ENCODE data around the gene DCAF8. TPM values are rescaled to one million over a fixed set of nuclear protein-coding genes. Genes with fewer than 3 reads are reported as not detected.

Gene DCAF8
- total RNA-seq, 1 donor from 2014 or later: 107 TPM

DNA sequence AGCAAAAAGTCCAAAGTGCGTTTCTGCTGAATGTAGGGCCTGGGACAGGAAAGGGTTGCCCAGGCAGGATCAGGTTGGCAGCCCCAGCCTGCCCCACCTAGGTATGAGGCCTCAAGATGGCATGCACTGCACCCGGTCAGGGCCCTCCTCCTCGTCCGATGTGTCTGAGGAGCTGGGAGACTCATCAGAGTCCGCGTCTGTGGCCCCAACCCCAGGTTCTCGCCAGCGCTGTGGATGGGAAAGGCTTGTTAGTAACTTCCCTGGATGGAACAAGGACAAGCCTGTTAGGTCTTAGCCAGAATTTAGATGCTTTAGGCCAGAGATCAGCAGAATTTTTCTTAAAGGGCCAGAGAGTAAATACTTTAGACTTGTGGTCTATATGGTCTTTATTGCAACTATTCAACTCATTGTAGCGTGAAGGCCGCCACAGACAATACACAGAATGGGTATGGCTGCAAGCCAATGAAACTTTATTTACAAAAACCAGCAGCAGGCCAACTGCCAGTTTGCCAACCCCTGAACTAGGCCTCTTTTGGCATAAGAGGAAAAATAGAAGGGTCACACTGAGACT is 44.8 kb downstream of the DCAF8 start:
- H3K4me1 ChIP-seq (ENCODE audit: insufficient read depth, low read length): peaks cover 14% of the 10 kb centered on the region
- H3K9me3 ChIP-seq (ENCODE audit: insufficient read depth, low read depth, low read length): no peaks in the 10 kb centered on the region
- Mint-ChIP-seq H3K27me3 (ENCODE audit: low read depth, unreplicated experiment) (no peaks in the 10 kb centered on the region), H3K36me3 (ENCODE audit: low read depth, unreplicated experiment) (peaks cover 21% of the 10 kb centered on the region), H3K4me1 (ENCODE audit: low read depth, unreplicated experiment) (peaks cover 47% of the 10 kb centered on the region), H3K4me3 (ENCODE audit: unreplicated experiment) (no peak overlapping the region), H3K9me3 (ENCODE audit: unreplicated experiment) (no peaks in the 10 kb centered on the region), H3K27ac (ENCODE audit: unreplicated experiment) (peak overlapping the region; percentile 82)
- no peaks in the 10 kb centered on the region for H3K79me2 ChIP-seq (ENCODE audit: insufficient read depth, low read length)
- H3K27ac ChIP-seq (ENCODE audit: low read depth, low read length): no peak overlapping the region
- no peak overlapping the region for H3K4me3 ChIP-seq (ENCODE audit: insufficient read depth, low read depth, low read length)
- peak overlapping the region; percentile 21 for H3K9ac ChIP-seq (ENCODE audit: low read length)
- no peak for TF ChIP-seq EZH2 (IDR thresholded peaks at IDR 0.05; ENCODE audit: insufficient read depth, low read length)
- TF ChIP-seq, protein P1, sequence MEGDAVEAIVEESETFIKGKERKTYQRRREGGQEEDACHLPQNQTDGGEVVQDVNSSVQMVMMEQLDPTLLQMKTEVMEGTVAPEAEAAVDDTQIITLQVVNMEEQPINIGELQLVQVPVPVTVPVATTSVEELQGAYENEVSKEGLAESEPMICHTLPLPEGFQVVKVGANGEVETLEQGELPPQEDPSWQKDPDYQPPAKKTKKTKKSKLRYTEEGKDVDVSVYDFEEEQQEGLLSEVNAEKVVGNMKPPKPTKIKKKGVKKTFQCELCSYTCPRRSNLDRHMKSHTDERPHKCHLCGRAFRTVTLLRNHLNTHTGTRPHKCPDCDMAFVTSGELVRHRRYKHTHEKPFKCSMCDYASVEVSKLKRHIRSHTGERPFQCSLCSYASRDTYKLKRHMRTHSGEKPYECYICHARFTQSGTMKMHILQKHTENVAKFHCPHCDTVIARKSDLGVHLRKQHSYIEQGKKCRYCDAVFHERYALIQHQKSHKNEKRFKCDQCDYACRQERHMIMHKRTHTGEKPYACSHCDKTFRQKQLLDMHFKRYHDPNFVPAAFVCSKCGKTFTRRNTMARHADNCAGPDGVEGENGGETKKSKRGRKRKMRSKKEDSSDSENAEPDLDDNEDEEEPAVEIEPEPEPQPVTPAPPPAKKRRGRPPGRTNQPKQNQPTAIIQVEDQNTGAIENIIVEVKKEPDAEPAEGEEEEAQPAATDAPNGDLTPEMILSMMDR (IDR thresholded peaks at IDR 0.05; ENCODE audit: insufficient read depth, low read depth, low read length): no peak
- H3K4me2 ChIP-seq (ENCODE audit: low read length): peak overlapping the region; percentile 14
- FAIRE-seq (no peak), DNase-seq (ENCODE audit: low read depth) (no peak)
- peaks cover 77% of the 10 kb centered on the region for H3K36me3 ChIP-seq (ENCODE audit: insufficient read depth, low read length)
- H3K27me3 ChIP-seq (ENCODE audit: insufficient read depth, low read length): no peaks in the 10 kb centered on the region
- H2AFZ ChIP-seq (ENCODE audit: low read depth, low read length): no peak overlapping the region
- peaks cover 70% of the 10 kb centered on the region for H4K20me1 ChIP-seq (ENCODE audit: insufficient read depth, low read length)

DNA sequence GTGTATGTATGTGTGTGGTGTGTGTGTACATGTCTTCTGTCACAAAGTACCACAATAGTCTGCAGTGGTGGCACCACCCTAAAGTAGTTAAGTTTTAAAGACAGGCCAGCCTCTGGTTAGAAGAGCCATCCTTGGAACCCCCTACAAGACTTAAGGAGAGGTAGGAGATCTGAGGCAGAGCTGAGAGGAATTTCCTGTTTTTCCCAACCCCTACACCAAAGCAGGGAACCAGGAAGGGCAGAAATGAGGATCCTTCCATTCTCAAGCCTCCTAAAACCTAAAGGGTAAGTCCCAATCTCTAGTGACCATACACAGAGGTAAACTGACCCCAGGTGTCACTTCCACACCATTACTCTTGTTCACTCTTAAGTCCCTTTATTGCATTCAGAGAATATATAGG is 46.0 kb downstream of the DCAF8 start:
- Mint-ChIP-seq H3K36me3 (ENCODE audit: low read depth, unreplicated experiment) (peaks cover 29% of the 10 kb centered on the region), H3K4me3 (ENCODE audit: unreplicated experiment) (no peak overlapping the region), H3K27ac (ENCODE audit: unreplicated experiment) (no peak overlapping the region), H3K4me1 (ENCODE audit: low read depth, unreplicated experiment) (peaks cover 58% of the 10 kb centered on the region), H3K27me3 (ENCODE audit: low read depth, unreplicated experiment) (no peaks in the 10 kb centered on the region), H3K9me3 (ENCODE audit: unreplicated experiment) (no peaks in the 10 kb centered on the region)
- Histone ChIP-seq H3K36me3 (ENCODE audit: insufficient read depth, low read length) (peaks cover 76% of the 10 kb centered on the region), H3K27me3 (ENCODE audit: insufficient read depth, low read length) (no peaks in the 10 kb centered on the region), H3K4me3 (ENCODE audit: insufficient read depth, low read depth, low read length) (no peak overlapping the region), H3K9ac (ENCODE audit: low read length) (peak overlapping the region; percentile 2), H3K4me1 (ENCODE audit: insufficient read depth, low read length) (peaks cover 16% of the 10 kb centered on the region), H3K4me2 (ENCODE audit: low read length) (no peak overlapping the region), H4K20me1 (ENCODE audit: insufficient read depth, low read length) (peaks cover 75% of the 10 kb centered on the region), H2AFZ (ENCODE audit: low read depth, low read length) (no peak overlapping the region), H3K27ac (ENCODE audit: low read depth, low read length) (no peak overlapping the region), H3K79me2 (ENCODE audit: insufficient read depth, low read length) (peaks cover 6% of the 10 kb centered on the region), H3K9me3 (ENCODE audit: insufficient read depth, low read depth, low read length) (no peaks in the 10 kb centered on the region)
- DNase-seq (ENCODE audit: low read depth) (no peak), FAIRE-seq (no peak)
- no peak for TF ChIP-seq EZH2 (IDR thresholded peaks at IDR 0.05; ENCODE audit: insufficient read depth, low read length)
- TF ChIP-seq, protein P1 (IDR thresholded peaks at IDR 0.05; ENCODE audit: insufficient read depth, low read depth, low read length): no peak

DNA sequence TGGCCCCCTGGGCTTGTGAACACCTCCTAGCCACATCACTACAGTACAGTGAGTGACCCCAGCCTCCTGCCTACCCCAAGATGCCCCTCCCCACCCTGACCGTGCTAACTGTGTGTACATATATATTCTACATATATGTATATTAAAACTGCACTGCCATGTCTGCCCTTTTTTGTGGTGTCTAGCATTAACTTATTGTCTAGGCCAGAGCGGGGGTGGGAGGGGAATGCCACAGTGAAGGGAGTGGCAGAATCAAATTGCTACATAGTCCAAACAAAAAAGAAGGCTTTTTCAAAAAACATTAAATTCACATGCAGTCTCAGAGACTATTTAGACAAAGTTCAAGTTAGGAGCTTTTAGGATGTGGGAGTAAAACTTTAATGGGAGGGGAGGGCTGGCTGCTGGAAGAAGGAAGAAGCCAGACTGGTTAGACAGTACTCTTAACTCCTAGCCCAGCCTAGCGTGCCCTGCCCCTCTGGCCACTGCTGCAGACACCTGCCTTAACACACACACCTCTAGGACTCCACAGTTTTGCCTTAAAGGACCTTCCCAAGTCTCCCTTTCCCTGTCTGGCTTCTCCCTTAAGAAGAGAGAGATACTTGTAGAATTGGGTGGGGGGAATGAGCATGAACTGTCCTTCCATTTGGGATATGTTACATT is 47.7 kb downstream of the DCAF8 start:
- Histone ChIP-seq H3K27ac (ENCODE audit: low read depth, low read length) (no peak overlapping the region), H3K4me1 (ENCODE audit: insufficient read depth, low read length) (peaks cover 30% of the 10 kb centered on the region), H3K79me2 (ENCODE audit: insufficient read depth, low read length) (peaks cover 23% of the 10 kb centered on the region), H3K4me3 (ENCODE audit: insufficient read depth, low read depth, low read length) (no peak overlapping the region), H2AFZ (ENCODE audit: low read depth, low read length) (no peak overlapping the region), H3K27me3 (ENCODE audit: insufficient read depth, low read length) (no peaks in the 10 kb centered on the region), H3K9ac (ENCODE audit: low read length) (no peak overlapping the region), H3K9me3 (ENCODE audit: insufficient read depth, low read depth, low read length) (no peaks in the 10 kb centered on the region), H3K4me2 (ENCODE audit: low read length) (no peak overlapping the region), H3K36me3 (ENCODE audit: insufficient read depth, low read length) (peaks cover 69% of the 10 kb centered on the region), H4K20me1 (ENCODE audit: insufficient read depth, low read length) (peaks cover 84% of the 10 kb centered on the region)
- peak overlapping the region; percentile 66 for H3K4me3 Mint-ChIP-seq (ENCODE audit: unreplicated experiment)
- peak overlapping the region; percentile 83 for H3K27ac Mint-ChIP-seq (ENCODE audit: unreplicated experiment)
- no peak for FAIRE-seq
- no peak for TF ChIP-seq EZH2 (IDR thresholded peaks at IDR 0.05; ENCODE audit: insufficient read depth, low read length)
- TF ChIP-seq, protein P1 (IDR thresholded peaks at IDR 0.05; ENCODE audit: insufficient read depth, low read depth, low read length): no peak
- H3K27me3 Mint-ChIP-seq (ENCODE audit: low read depth, unreplicated experiment): no peaks in the 10 kb centered on the region
- no peak for DNase-seq (ENCODE audit: low read depth)
- H3K36me3 Mint-ChIP-seq (ENCODE audit: low read depth, unreplicated experiment): peaks cover 32% of the 10 kb centered on the region
- H3K9me3 Mint-ChIP-seq (ENCODE audit: unreplicated experiment): no peaks in the 10 kb centered on the region
- peaks cover 71% of the 10 kb centered on the region for H3K4me1 Mint-ChIP-seq (ENCODE audit: low read depth, unreplicated experiment)

Measured in astrocyte (in vitro differentiated cells and primary cell).